BJ (cell line): ENCODE measurements around the gene NIPAL3. TPM values are rescaled to one million over a fixed set of nuclear protein-coding genes. Genes with fewer than 3 reads are reported as not detected.
A peak's percentile ranks its signal among the peaks of the same experiment; 100 is the strongest.

ENCODE experiments used
- CTCF ChIA-PET: fragments of 350-600 bp; formaldehyde crosslinking; extraction: SDS; loops from one replicate; lab custom pipeline; 2021; ENCODE audit warnings: antibody characterized with exemption, inconsistent platforms; lab: Yijun Ruan, JAX
- POLR2A ChIA-PET: fragments of 300-600 bp; sonication (Branson Sonifier 250); formaldehyde crosslinking; extraction: SDS; loops from one replicate; lab custom pipeline; 2021; ENCODE audit warnings: antibody characterized with exemption; lab: Charles Lee
- DNase-seq: peaks from one replicate; pipeline ENCODE4 v3.0.0-alpha.2; 2011; ENCODE audit warnings: low read depth
- H3K27me3 ChIP-seq: 2 replicates; pipeline ENCODE4 v1.6.0; 2011; ENCODE audit warnings: low read length; ENCODE audit not compliant: control insufficient read depth, insufficient read depth
- H3K36me3 ChIP-seq: 2 replicates; pipeline ENCODE4 v1.5.1; 2011; ENCODE audit warnings: low read length; ENCODE audit not compliant: control insufficient read depth, insufficient read depth
- H3K4me3 ChIP-seq: 2 replicates; pipeline ENCODE4 v1.5.1; 2011; ENCODE audit warnings: low read depth, mild to moderate bottlenecking, control low read depth, low read length
- polyA plus RNA-seq: library from polyadenylated mRNA; depleted of rRNA; stranded (reverse); fragments of >200 nt; gene quantifications from 2 replicates; pipeline ENCODE4 v1.2.3, GENCODE V29; 2011
- TF ChIP-seq, protein P1 (sequence below): IDR thresholded peaks from 2 replicates; pipeline ENCODE4 v1.5.1; 2011; ENCODE audit warnings: low read depth, mild to moderate bottlenecking, control low read depth, inconsistent platforms, low read length, moderate library complexity; ENCODE audit not compliant: insufficient read depth

The NIPAL3 gene
- polyA plus RNA-seq, 1 experiment = 74.5 TPM

GRCh38 chr1:24389231-24389678 is 26.3 kb upstream of the NIPAL3 start:
- DNase-seq = no peak
- Histone ChIP-seq H3K27me3 (no peaks in the 10 kb centered on the region), H3K36me3 (0 out of 2 replicates have a peak, but pooled peaks cover 1% of the 10 kb centered on the region), H3K4me3 (no peak overlapping the region)
- CTCF ChIA-PET = interaction anchor here (10.9 kb wide), 1 partner anchor 189 kb away, joined by 167 read pairs; no protein-coding TSS in a partner anchor
- TF ChIP-seq, protein P1, sequence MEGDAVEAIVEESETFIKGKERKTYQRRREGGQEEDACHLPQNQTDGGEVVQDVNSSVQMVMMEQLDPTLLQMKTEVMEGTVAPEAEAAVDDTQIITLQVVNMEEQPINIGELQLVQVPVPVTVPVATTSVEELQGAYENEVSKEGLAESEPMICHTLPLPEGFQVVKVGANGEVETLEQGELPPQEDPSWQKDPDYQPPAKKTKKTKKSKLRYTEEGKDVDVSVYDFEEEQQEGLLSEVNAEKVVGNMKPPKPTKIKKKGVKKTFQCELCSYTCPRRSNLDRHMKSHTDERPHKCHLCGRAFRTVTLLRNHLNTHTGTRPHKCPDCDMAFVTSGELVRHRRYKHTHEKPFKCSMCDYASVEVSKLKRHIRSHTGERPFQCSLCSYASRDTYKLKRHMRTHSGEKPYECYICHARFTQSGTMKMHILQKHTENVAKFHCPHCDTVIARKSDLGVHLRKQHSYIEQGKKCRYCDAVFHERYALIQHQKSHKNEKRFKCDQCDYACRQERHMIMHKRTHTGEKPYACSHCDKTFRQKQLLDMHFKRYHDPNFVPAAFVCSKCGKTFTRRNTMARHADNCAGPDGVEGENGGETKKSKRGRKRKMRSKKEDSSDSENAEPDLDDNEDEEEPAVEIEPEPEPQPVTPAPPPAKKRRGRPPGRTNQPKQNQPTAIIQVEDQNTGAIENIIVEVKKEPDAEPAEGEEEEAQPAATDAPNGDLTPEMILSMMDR = no peak
- POLR2A ChIA-PET = no interaction called here

- TF ChIP-seq, protein P1 = peak; percentile 96
- no peaks in the 10 kb centered on the region for H3K27me3 ChIP-seq
- no peak overlapping the region for H3K4me3 ChIP-seq
- ChIA-PET POLR2A (interaction anchor here (0.6 kb wide), 1 partner anchor 190 kb away, joined by 3 read pairs; no protein-coding TSS in a partner anchor), CTCF (interaction anchor here (0.6 to 6.6 kb wide), 61 partner anchors 9 to 579 kb away, joined by 3 to 437 read pairs (median 5); partner anchors contain the start of genes GRHL3, IFNLR1, IL22RA1 and NIPAL3)
- 0 out of 2 replicates have a peak, but pooled peaks cover 1% of the 10 kb centered on the region for H3K36me3 ChIP-seq
- DNase-seq = no peak
Observed at GRCh38 chr1:24390924-24391782, 24.4 kb upstream of the NIPAL3 start.

- CTCF ChIA-PET = interaction anchor here (0.6 to 6.6 kb wide), 60 partner anchors 8 to 465 kb away, joined by 3 to 437 read pairs (median 5); partner anchors contain the start of genes GRHL3, IFNLR1, IL22RA1 and NIPAL3
- no peaks in the 10 kb centered on the region for H3K27me3 ChIP-seq
- TF ChIP-seq, protein P1 = peak; percentile 84
- no peak overlapping the region for H3K4me3 ChIP-seq
- POLR2A ChIA-PET = interaction anchor here (0.6 kb wide), 1 partner anchor 190 kb away, joined by 3 read pairs; no protein-coding TSS in a partner anchor
- H3K36me3 ChIP-seq = 0 out of 2 replicates have a peak, but pooled peaks cover 1% of the 10 kb centered on the region
- no peak for DNase-seq
Observed at GRCh38 chr1:24391882-24392603, 23.6 kb upstream of the NIPAL3 start.

DNA sequence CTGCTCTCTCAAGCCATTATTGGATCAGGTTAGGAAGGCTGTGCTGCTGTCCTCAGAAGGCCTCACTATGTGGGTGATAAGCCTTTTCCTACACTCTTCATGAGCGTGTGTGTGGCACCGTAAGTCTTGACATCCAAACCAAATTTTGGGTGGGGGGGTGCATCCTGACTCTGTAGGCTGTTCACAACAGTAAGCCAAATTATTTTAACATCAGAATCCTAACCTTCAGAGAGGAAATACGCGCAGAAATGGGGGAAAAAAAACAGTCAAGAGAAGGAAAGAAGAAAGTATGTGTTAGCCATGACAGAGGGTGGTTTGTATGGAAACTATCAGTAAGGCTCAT is 23.0 kb upstream of the NIPAL3 start:
- no peaks in the 10 kb centered on the region for H3K36me3 ChIP-seq
- POLR2A ChIA-PET = no interaction called here

More for the DNA sequence above, 23.0 kb upstream of the NIPAL3 start:
- CTCF ChIA-PET = interaction anchor here (0.8 to 6.6 kb wide), 34 partner anchors 8 to 321 kb away, joined by 3 to 437 read pairs (median 8); partner anchors contain the start of genes NIPAL3 and STPG1
- TF ChIP-seq, protein P1 = no peak
- Histone ChIP-seq H3K27me3 (no peaks in the 10 kb centered on the region), H3K4me3 (no peak overlapping the region)
- no peak for DNase-seq
